Measurements from ENCODE around the gene BDKRB1. TPM values are rescaled to one million over a fixed set of nuclear protein-coding genes. Genes with fewer than 3 reads are reported as not detected.
A peak's percentile ranks its signal among the peaks of the same experiment; 100 is the strongest.

Gene BDKRB1
- total RNA-seq (2013; cell fraction: nucleolus; rRNA removed) = not detected in 2 replicates
- total RNA-seq (2014; rRNA removed) = not detected in 2 replicates
- not detected in 2 replicates for total RNA-seq (2014; rRNA removed; fragmentation: Illumina TruSeq; extraction: Trizol)
- 0.21 TPM in 1 of 2 replicates, not detected in the other for total RNA-seq (2021)
- polyA plus RNA-seq (2011; ENCODE audit: low read depth) = not detected
- polyA plus RNA-seq (2011; rRNA removed) = not detected in 2 replicates
- polyA plus RNA-seq (2011; cell fraction: cytosol; rRNA removed) = not detected in 2 replicates
- not detected in 2 replicates for polyA plus RNA-seq (2011; cell fraction: nucleus; rRNA removed)
- polyA plus RNA-seq (2012) = 0.10 TPM in 1 of 2 replicates, not detected in the other
- not detected in 2 replicates for polyA plus RNA-seq (2014; fragmentation: Illumina TruSeq; extraction: Trizol)
- not detected for polyA plus RNA-seq (2014; fragmentation: Nextera tagmentation; extraction: Ambion mirVana)
- not detected in 2 replicates for polyA plus RNA-seq (2014; rRNA removed)
- polyA plus RNA-seq (2016; fragmentation: Nextera tagmentation; extraction: Ambion mirVana) = not detected
- polyA minus RNA-seq (2011; rRNA and poly(A)+ RNA removed) = not detected in 2 replicates
- not detected in 2 replicates for polyA minus RNA-seq (2011; cell fraction: cytosol; rRNA and poly(A)+ RNA removed)
- polyA minus RNA-seq (2011; cell fraction: nucleus; rRNA and poly(A)+ RNA removed) = not detected in 2 replicates
- not detected for Bru-seq, nascent RNA
- percentile 15 among the genes with signal in this experiment for BruChase-seq, experiment 1, labeled RNA remaining after a 6-hour chase
- not detected for BruChase-seq, experiment 2, labeled RNA remaining after a 2-hour chase
- long read RNA-seq, experiment 1 = 0 reads
- long read RNA-seq, experiment 2 = 0 reads

- Histone ChIP-seq H2AFZ (ENCODE audit: control insufficient read depth, low read depth, low read length) (no peak within 1 kb of the TSS), H3K79me2 (ENCODE audit: control insufficient read depth, insufficient read depth, low read length) (no peaks in the 10 kb centered on the region), H3K4me3 (no peak within 1 kb of the TSS), H3K27ac (ENCODE audit: control insufficient read depth, insufficient read depth) (no peak within 1 kb of the TSS), H3K27me3 (replicated peaks in 1 of 2; ENCODE audit: control insufficient read depth in 2 of 2, insufficient read depth in 2 of 2, low read length in 1 of 2) (peaks cover 2 to 5% of the 10 kb centered on the region in 2 experiments; a peak in 3 of 4 replicates), H4K20me1 (ENCODE audit: control insufficient read depth, insufficient read depth) (no peaks in the 10 kb centered on the region), H3K4me2 (ENCODE audit: control insufficient read depth, insufficient read depth) (no peak within 1 kb of the TSS), H3K9me3 (replicated peaks; ENCODE audit: control insufficient read depth, insufficient read depth, low read length) (no peaks in the 10 kb centered on the region), H3K4me1 (ENCODE audit: control insufficient read depth, insufficient read depth, low read length) (no peaks in the 10 kb centered on the region), H3K9ac (ENCODE audit: control insufficient read depth, insufficient read depth, low read length) (no peak within 1 kb of the TSS), H3K36me3 (ENCODE audit: control insufficient read depth in 2 of 2, insufficient read depth in 2 of 2, low read length in 1 of 2) (no peaks in the 10 kb centered on the region)
- SMC1A ChIA-PET (ENCODE audit: uncharacterized antibody, unreplicated experiment) = no interaction called here
- BruUV-seq (replicated peaks) = no TSS peak
- FAIRE-seq = no peak
- no peak for ATAC-seq
- 45% methylated on average over 12 of the region's 12 CpGs for WGBS (ENCODE audit: insufficient coverage, insufficient replicate concordance, low lambda C conversion rate, missing lambda C conversion rate)
- POLR2A ChIA-PET = no interaction called here
- DNase-seq (ENCODE audit: low read depth, low spot score) = no peak
- RAD21 ChIA-PET (ENCODE audit: unreplicated experiment) = no interaction called here
- CTCF ChIA-PET = no interaction called here
- in situ Hi-C loops (cut with MboI) (no loop called here), intact Hi-C loops (cut with micrococcal nuclease; ENCODE audit: unreplicated experiment) (no loop called here)
- TF ChIP-seq PAX8 (IDR thresholded peaks at IDR 0.05) = no peak
- TF ChIP-seq LARP7 (IDR thresholded peaks at IDR 0.05) = no peak
- TF ChIP-seq ELK1 (IDR thresholded peaks at IDR 0.05; ENCODE audit: low read depth, low read length) = no peak
- no peak for TF ChIP-seq MYC (IDR thresholded peaks at IDR 0.05; ENCODE audit: insufficient read depth, insufficient read length, insufficient replicate concordance, low read length, severe bottlenecking)
- TF ChIP-seq PAX5 (IDR thresholded peaks at IDR 0.05; ENCODE audit: borderline replicate concordance, low read depth, low read length) = no peak
- TF ChIP-seq BHLHE40 (IDR thresholded peaks at IDR 0.05; ENCODE audit: borderline replicate concordance in 1 of 2, low read depth in 2 of 2, low read length in 1 of 2) = no peak
- TF ChIP-seq SKIL (IDR thresholded peaks at IDR 0.05; ENCODE audit: low read depth, poor library complexity, severe bottlenecking) = no peak
- TF ChIP-seq EGR1 (IDR thresholded peaks at IDR 0.05; ENCODE audit: borderline replicate concordance in 1 of 2, low read depth in 2 of 2, low read length in 2 of 2) = no peak
- TF ChIP-seq REST (IDR thresholded peaks at IDR 0.05; ENCODE audit: low read depth, low read length) = no peak
- TF ChIP-seq SMAD1 (IDR thresholded peaks at IDR 0.05; ENCODE audit: low read depth, partially characterized antibody) = no peak
- no peak for TF ChIP-seq SIN3A (IDR thresholded peaks at IDR 0.05; ENCODE audit: low read depth, low read length)
- TF ChIP-seq ETV6 (conservative IDR thresholded peaks at IDR 0.05 in 1 of 2, IDR thresholded peaks at IDR 0.05 in 1 of 2; ENCODE audit: borderline replicate concordance in 1 of 2, low read depth in 1 of 2) = no peak
Measured at GRCh38 chr14:96255501-96256366, at the start of gene BDKRB1. Gene BDKRB1, plus strand, starts transcription at chr14:96256210. Its CDS starts 7,473 bp downstream, at chr14:96263683.
